Activated CD4-positive, CD25-positive, alpha-beta regulatory T cell treated with anti-CD3 and anti-CD28 coated beads, Interleukin-2, amount 50 U/mL, for 24 hours (primary cell): Measurements from ENCODE around the gene LIF.
A peak's percentile ranks its signal among the peaks of the same experiment; 100 is the strongest.
"Not testable (repeated sequence)": the region's sequence is repeated elsewhere in the genome, so short reads cannot be mapped to it uniquely, and the experiment has no call there.

ENCODE experiments used
- ATAC-seq, 2 donors: fragments of 150-1000 bp; cut with Tn5 transposase; one replicate each; pipeline ENCODE4 v1.10.0; 2021; ENCODE audit warnings: mild to moderate bottlenecking in 1 of 2, moderate library complexity in 1 of 2

LIF gene

DNA sequence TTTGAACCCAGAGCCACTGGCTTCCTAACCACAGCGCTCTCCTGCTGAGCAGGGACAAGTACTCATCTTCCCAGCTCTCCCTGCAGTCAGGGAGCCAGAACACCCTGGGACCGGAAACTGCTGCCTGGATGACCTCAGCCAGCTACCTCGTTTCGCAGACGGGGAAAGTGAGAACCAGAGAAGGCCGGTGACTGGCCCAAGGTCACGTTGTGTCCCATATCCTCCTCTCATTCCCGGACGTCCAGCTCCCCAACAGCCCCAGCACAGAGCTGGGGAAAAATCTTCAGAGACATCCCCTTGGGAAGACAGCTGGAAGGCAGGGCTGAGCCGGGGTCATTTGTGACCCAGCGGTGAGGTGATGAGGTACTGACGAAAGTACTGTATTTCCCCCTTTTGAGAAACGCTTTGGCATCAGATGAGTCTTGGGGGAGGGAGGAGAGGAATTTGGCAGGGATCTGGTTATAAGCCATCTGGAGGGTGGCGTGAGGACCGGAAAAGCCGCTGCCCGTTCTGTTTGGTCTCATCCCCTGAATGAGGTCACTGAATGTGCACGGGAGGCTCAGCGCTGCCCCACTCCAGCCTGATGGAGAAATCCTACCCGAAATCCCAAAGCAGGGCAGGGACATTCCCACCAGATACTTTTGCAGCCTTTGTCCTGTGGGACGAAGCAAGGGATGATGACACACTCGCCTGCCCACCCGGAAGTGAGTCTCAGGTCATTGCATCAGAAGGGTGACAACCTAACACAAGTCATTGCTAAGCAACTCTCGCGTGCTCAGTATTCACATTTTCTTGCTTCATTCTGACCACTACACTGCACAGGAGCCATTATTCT, 41.1 kb downstream of the LIF start:
- ATAC-seq = no peak

DNA sequence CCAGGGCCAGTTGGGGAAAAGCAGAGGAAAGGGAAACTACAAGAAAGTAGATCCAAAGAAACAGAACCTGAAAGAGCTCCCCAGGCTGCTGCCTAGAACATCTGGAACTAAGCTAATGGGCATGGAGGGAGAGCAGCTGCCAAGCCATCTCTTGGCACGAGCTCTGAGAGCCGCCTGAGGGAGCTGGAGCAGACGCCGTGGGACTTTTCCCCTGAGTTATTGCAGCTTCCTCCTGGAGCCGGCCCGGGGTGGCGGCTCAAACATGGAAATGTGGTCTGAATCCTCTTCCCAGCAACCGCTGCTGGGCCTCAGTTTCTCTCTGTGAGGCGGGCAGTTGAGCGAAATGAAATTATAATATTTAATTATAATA, 41.8 kb downstream of the LIF start:
- ATAC-seq = no peak

- no peak for ATAC-seq
Observed at GRCh38 chr22:30204015-30204741, 42.4 kb downstream of the LIF start.

GRCh38 chr22:30202531-30203006, 44.0 kb downstream of the LIF start:
- no peak for ATAC-seq

GRCh38 chr22:30201945-30202344, 44.6 kb downstream of the LIF start:
- no peak for ATAC-seq

- ATAC-seq = not testable (repeated sequence)
Observed at GRCh38 chr22:30200905-30201304, 45.7 kb downstream of the LIF start.

DNA sequence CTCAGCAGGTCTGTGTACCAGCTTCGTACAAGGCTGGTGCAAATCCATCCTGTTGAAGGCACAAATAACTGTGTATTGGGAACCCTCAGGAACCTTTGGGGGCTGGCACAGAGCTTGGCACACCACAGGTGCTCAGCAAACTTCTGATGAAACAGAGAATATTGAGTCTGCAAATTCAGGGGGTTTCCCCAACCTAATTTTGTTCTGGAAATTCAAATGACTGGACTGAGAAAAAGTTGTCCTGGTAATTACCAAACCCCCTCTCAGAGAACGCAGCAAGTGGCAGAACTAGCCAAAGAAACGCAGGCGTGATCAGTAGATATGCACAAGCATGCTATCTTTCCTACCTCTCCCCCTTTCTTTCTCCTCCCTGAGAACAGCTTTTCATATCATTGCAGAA, 47.6 kb downstream of the LIF start:
- ATAC-seq = peak in 1 of 2 donors; percentile 9

GRCh38 chr22:30198152-30198825, 48.3 kb downstream of the LIF start:
- no peak for ATAC-seq

- no peak for ATAC-seq
Observed at GRCh38 chr22:30197389-30197788, 49.2 kb downstream of the LIF start.

DNA sequence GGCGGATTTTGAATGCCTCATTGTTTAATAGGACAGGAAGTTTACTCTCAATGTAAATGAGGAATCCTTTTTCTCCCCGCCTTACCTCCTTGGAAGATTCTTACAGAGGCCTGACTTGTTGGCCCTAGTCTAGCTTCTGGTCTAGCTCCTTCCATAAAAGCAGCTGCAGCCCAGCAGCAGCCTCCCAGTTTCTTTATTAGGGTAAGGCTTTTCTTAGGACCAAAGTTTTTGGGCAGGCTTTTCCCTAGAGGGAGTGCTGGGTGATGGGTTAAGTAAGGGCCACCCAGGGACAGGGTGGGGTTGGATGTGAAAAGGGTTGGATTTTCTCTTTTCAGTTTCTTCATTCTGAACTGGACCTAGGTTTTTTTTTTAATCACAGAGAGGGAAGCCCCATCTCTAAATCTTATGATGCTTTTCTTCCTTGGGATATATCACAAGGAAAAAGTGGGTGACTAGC, 49.7 kb downstream of the LIF start:
- no peak for ATAC-seq

- ATAC-seq = peak; percentile 76 to 83
Observed at GRCh38 chr22:30196141-30196879, 50.2 kb downstream of the LIF start.

GRCh38 chr22:30195245-30196140, 51.1 kb downstream of the LIF start:
- no peak for ATAC-seq

GRCh38 chr22:30193031-30193775, 53.4 kb downstream of the LIF start:
- ATAC-seq = no peak

DNA sequence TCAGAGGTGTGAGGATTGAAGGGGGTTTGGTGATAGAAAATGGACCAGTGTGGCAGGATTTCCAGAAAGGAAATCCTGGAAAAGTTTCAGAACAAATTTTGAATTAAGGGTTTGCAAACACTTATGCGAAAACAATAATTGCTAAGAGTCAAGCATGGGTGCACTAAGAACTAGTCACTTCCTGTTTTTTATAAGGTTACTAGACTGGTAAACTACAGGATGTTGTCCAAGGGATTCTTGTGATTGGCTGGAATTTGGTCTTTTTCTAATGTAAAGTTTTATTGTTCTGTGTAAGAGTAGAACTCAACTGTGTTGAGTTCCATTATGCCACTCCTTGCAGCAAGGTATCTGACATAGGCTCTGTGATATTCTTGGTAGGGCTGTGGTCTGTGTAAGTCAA, 54.1 kb downstream of the LIF start:
- ATAC-seq = no peak

GRCh38 chr22:30191040-30191701, 55.4 kb downstream of the LIF start:
- no peak for ATAC-seq

- no peak for ATAC-seq
Observed at GRCh38 chr22:30190574-30190973, 56.0 kb downstream of the LIF start.
